H1 (cell line): ENCODE data around the gene KLB. TPM values are rescaled to one million over a fixed set of nuclear protein-coding genes. Genes with fewer than 3 reads are reported as not detected.

Source experiments
- CTCF ChIA-PET: fragments of 300-600 bp; sonication (Branson Sonifier 250); formaldehyde crosslinking; loops from one replicate; lab custom pipeline; 2021; ENCODE audit not compliant: partially characterized antibody; lab: Charles Lee
- POLR2A ChIA-PET: fragments of 300-600 bp; sonication (Branson Sonifier 250); formaldehyde crosslinking; loops from one replicate; lab custom pipeline; 2021; ENCODE audit warnings: inconsistent platforms; ENCODE audit not compliant: partially characterized antibody; lab: Charles Lee
- DNase-seq, 2 experiments: peaks; one replicate each; pipeline versions ENCODE4 v3.0.0 to v3.0.0-alpha.2; 2010 to 2022; ENCODE audit warnings: low spot score in 2 of 2, low read depth in 1 of 2, mixed read lengths in 1 of 2
- FAIRE-seq: peaks from 2 replicates; lab custom pipeline; 2011; peaks lifted over from hg19 to GRCh38; lab: Jason Lieb, UNC
- H2AFZ ChIP-seq: 2 replicates; pipeline ENCODE4 v1.8.1; 2012; ENCODE audit warnings: low read length, inconsistent platforms
- H2AK5ac ChIP-seq: 2 replicates; pipeline ENCODE4 v1.6.1; 2013; ENCODE audit warnings: low read depth, low read length
- H2BK120ac ChIP-seq: replicated peaks from 2 replicates; pipeline ENCODE3; 2013; ENCODE audit warnings: low read depth, low read length, inconsistent platforms
- H2BK12ac ChIP-seq: 2 replicates; pipeline ENCODE4 v1.6.1; 2013; ENCODE audit warnings: low read depth, low read length
- H2BK15ac ChIP-seq: 2 replicates; pipeline ENCODE4 v1.6.1; 2013; ENCODE audit warnings: low read length
- H2BK20ac ChIP-seq: 2 replicates; pipeline ENCODE4 v1.6.1; 2013; ENCODE audit warnings: low read length
- H2BK5ac ChIP-seq: 2 replicates; pipeline ENCODE4 v1.6.1; 2013; ENCODE audit warnings: low read depth, low read length
- H3K14ac ChIP-seq: 2 replicates; pipeline ENCODE4 v1.6.1; 2013; ENCODE audit warnings: inconsistent platforms; ENCODE audit not compliant: insufficient read length
- H3K18ac ChIP-seq: 2 replicates; pipeline ENCODE4 v1.6.1; 2013; ENCODE audit warnings: low read length; ENCODE audit errors: extremely low read depth
- H3K23ac ChIP-seq: 2 replicates; pipeline ENCODE4 v1.6.1; 2013; ENCODE audit warnings: inconsistent platforms; ENCODE audit not compliant: insufficient read length
- H3K23me2 ChIP-seq: 2 replicates; pipeline ENCODE4 v1.6.1; 2013; ENCODE audit warnings: low read depth, low read length
- H3K27ac ChIP-seq: 2 replicates; pipeline ENCODE4 v1.6.1; 2011; ENCODE audit warnings: low read depth, low read length, inconsistent platforms
- H3K27me3 ChIP-seq, 4 experiments: replicated peaks in 1 of 4; 1 replicate in 1 of 4; 2 replicates in 3 of 4; pipeline versions ENCODE4 v1.6.1 to v1.8.1; 2011 to 2013; ENCODE audit warnings: low read length in 3 of 4, mild to moderate bottlenecking in 3 of 4, inconsistent platforms in 2 of 4, mixed read lengths in 2 of 4, moderate library complexity in 1 of 4; ENCODE audit not compliant: control insufficient read depth in 3 of 4, insufficient read depth in 3 of 4; ENCODE audit errors: extremely low read depth in 1 of 4
- H3K36me3 ChIP-seq, 4 experiments: 2 replicates each; pipeline versions ENCODE4 v1.6.1 to v1.8.1; 2011 to 2013; ENCODE audit warnings: mild to moderate bottlenecking in 4 of 4, low read length in 3 of 4, moderate library complexity in 2 of 4, control low read depth in 1 of 4, inconsistent platforms in 1 of 4; ENCODE audit not compliant: insufficient read depth in 4 of 4, control insufficient read depth in 2 of 4
- H3K4ac ChIP-seq: replicated peaks from 2 replicates; pipeline ENCODE3; 2013; ENCODE audit warnings: low read length, low read depth, mixed read lengths, inconsistent platforms; ENCODE audit not compliant: insufficient read length
- H3K4me1 ChIP-seq, 4 experiments: replicated peaks in 1 of 4; 1 replicate in 1 of 4; 2 replicates in 3 of 4; pipeline versions ENCODE4 v1.6.1 to v1.8.1; 2011 to 2013; ENCODE audit warnings: low read length in 3 of 4, inconsistent platforms in 2 of 4, mixed read lengths in 1 of 4; ENCODE audit not compliant: insufficient read depth in 4 of 4, control insufficient read depth in 3 of 4
- H3K4me2 ChIP-seq, 2 experiments: 2 replicates each; pipeline versions ENCODE4 v1.6.1 to v1.8.1; 2011 to 2013; ENCODE audit warnings: low read depth in 2 of 2, low read length in 2 of 2, control low read depth in 1 of 2, inconsistent platforms in 1 of 2, mild to moderate bottlenecking in 1 of 2; ENCODE audit not compliant: insufficient read depth in 1 of 2
- H3K4me3 ChIP-seq, 4 experiments: fragments of 200-600, 300-600 bp in 1 of 4; sonication (generic), shearing (Covaris generic), sonication (Bioruptor Twin) in 1 of 4; 2 replicates each; pipeline versions ENCODE4 v1.5.1 to v1.8.1; 2011 to 2016; ENCODE audit warnings: low read length in 4 of 4, low read depth in 3 of 4, control low read depth in 2 of 4, inconsistent platforms in 2 of 4, mild to moderate bottlenecking in 2 of 4, mixed read lengths in 1 of 4, moderate library complexity in 1 of 4; ENCODE audit not compliant: insufficient read depth in 2 of 4; ENCODE audit errors: extremely low read depth in 1 of 4
- H3K56ac ChIP-seq: replicated peaks from 2 replicates; pipeline ENCODE3; 2013; ENCODE audit warnings: low read depth, mild to moderate bottlenecking, mixed read lengths, low read length, inconsistent platforms; ENCODE audit not compliant: insufficient read length
- H3K79me1 ChIP-seq: 2 replicates; pipeline ENCODE4 v1.6.1; 2013; ENCODE audit warnings: low read depth, low read length, control low read depth
- H3K79me2 ChIP-seq, 2 experiments: 2 replicates each; pipeline versions ENCODE4 v1.6.1 to v1.8.1; 2012 to 2013; ENCODE audit warnings: low read length in 2 of 2, mild to moderate bottlenecking in 2 of 2, inconsistent platforms in 1 of 2; ENCODE audit not compliant: insufficient read depth in 2 of 2, control insufficient read depth in 1 of 2
- H3K9ac ChIP-seq, 4 experiments: replicated peaks in 1 of 4; 1 replicate in 1 of 4; 2 replicates in 3 of 4; pipeline versions ENCODE4 v1.6.1 to v1.8.1; 2011 to 2013; ENCODE audit warnings: low read depth in 3 of 4, low read length in 3 of 4, control low read depth in 2 of 4, mild to moderate bottlenecking in 2 of 4, moderate library complexity in 2 of 4, inconsistent platforms in 1 of 4; ENCODE audit errors: extremely low read depth in 1 of 4
- H3K9me3 ChIP-seq, 2 experiments: 2 replicates each; pipeline versions ENCODE4 v1.6.1 to v1.8.1; 2012 to 2013; ENCODE audit warnings: mild to moderate bottlenecking in 2 of 2, moderate library complexity in 2 of 2, control low read depth in 1 of 2, inconsistent platforms in 1 of 2, low read depth in 1 of 2, low read length in 1 of 2, mixed read lengths in 1 of 2; ENCODE audit not compliant: insufficient read depth in 2 of 2
- H4K20me1 ChIP-seq, 2 experiments: replicated peaks in 1 of 2; 2 replicates each; pipeline versions ENCODE3 to v1.8.1; 2011 to 2013; ENCODE audit warnings: inconsistent platforms in 2 of 2, low read length in 2 of 2, mild to moderate bottlenecking in 1 of 2; ENCODE audit not compliant: insufficient read depth in 2 of 2, control insufficient read depth in 1 of 2
- H4K5ac ChIP-seq: 2 replicates; pipeline ENCODE4 v1.6.1; 2013; ENCODE audit warnings: low read length, low read depth, mixed read lengths, inconsistent platforms; ENCODE audit not compliant: insufficient read length
- H4K8ac ChIP-seq: 2 replicates; pipeline ENCODE4 v1.8.0; 2013; ENCODE audit warnings: mild to moderate bottlenecking, moderate library complexity, low read length, inconsistent platforms; ENCODE audit not compliant: insufficient read depth; ENCODE audit errors: extremely low read depth
- H4K91ac ChIP-seq: replicated peaks from 2 replicates; pipeline ENCODE3; 2013; ENCODE audit warnings: low read length, mixed read lengths, inconsistent platforms; ENCODE audit not compliant: insufficient read length
- ASH2L ChIP-seq: fragments of 200-600, 300-600 bp; sonication (generic); IDR thresholded peaks from one replicate; pipeline ENCODE4 v1.7.1; 2017; ENCODE audit warnings: low read length
- ATF2 ChIP-seq: IDR thresholded peaks from 2 replicates; pipeline ENCODE4 v1.6.1; 2012; ENCODE audit warnings: low read length, inconsistent platforms
- E2F6 ChIP-seq: IDR thresholded peaks from 2 replicates; pipeline ENCODE4 v1.6.1; 2012; ENCODE audit warnings: inconsistent platforms
- EGR1 ChIP-seq: IDR thresholded peaks from 2 replicates; pipeline ENCODE4 v1.6.1; 2011; ENCODE audit warnings: low read depth, low read length, borderline replicate concordance
- EP300 ChIP-seq, 2 experiments: IDR thresholded peaks; 1 replicate in 1 of 2; 2 replicates in 1 of 2; pipeline ENCODE4 v1.6.1; 2011 to 2012; ENCODE audit warnings: low read depth in 2 of 2, low read length in 2 of 2, mild to moderate bottlenecking in 2 of 2, borderline replicate concordance in 1 of 2, inconsistent platforms in 1 of 2, moderate library complexity in 1 of 2
- MAFK ChIP-seq: IDR thresholded peaks from 2 replicates; pipeline ENCODE4 v1.6.1; 2012; ENCODE audit warnings: low read depth, mild to moderate bottlenecking, improper control_type of control experiment, low read length
- MAX ChIP-seq: IDR thresholded peaks from 2 replicates; pipeline ENCODE4 v1.6.1; 2012; ENCODE audit warnings: inconsistent platforms
- TEAD4 ChIP-seq: IDR thresholded peaks from 2 replicates; pipeline ENCODE4 v1.6.1; 2012; ENCODE audit warnings: low read depth, low read length, inconsistent platforms, mixed read lengths
- ZNF274 ChIP-seq: IDR thresholded peaks from 2 replicates; pipeline ENCODE4 v1.7.0; 2012; ENCODE audit warnings: low read length, borderline replicate concordance; ENCODE audit errors: extremely low read depth
- WGBS, 2 experiments: shearing (Covaris generic) in 1 of 2; methylation state at CpG; one replicate each; pipeline versions ENCODE4 v1.1.6 to v1.1.7; 2013 to 2015; ENCODE audit warnings: low lambda C conversion rate in 2 of 2, mixed read lengths in 2 of 2, inconsistent platforms in 1 of 2, low coverage in 1 of 2, missing lambda C conversion rate in 1 of 2; ENCODE audit not compliant: insufficient replicate concordance in 2 of 2, insufficient coverage in 1 of 2, insufficient read length in 1 of 2; ENCODE audit errors: extremely low coverage in 1 of 2, missing lambda C conversion rate in 1 of 2; 5-methylcytosine and 5-hydroxymethylcytosine counted together
- polyA plus RNA-seq, 7 experiments: library from polyadenylated mRNA; depleted of rRNA in 3 of 7; stranded (reverse) in 5 of 7; unstranded in 2 of 7; fragments of >200 nt in 5 of 7; fragments of 200-250 nt in 2 of 7; gene quantifications; 1 replicate in 5 of 7; 2 replicates in 1 of 7; 4 replicates in 1 of 7; pipeline versions ENCODE4 v1.2.1 to v1.2.3, GENCODE V29; 2011 to 2013; ENCODE audit warnings: missing spikeins in 2 of 7, mixed read lengths in 2 of 7
- total RNA-seq: library from RNA; stranded (reverse); fragmentation: NEBNext Ultra II Directional; extraction: Animal tissue kit (Norgen Biotek cat#: 25700); gene quantifications from 2 replicates; pipeline ENCODE4 v1.2.1, GENCODE V29; 2021

The KLB gene
- total and polyA plus RNA-seq, 2 of the 8 experiments (the other 6 are each of a cell fraction or from before 2014, with no cell fraction given): 0.03 TPM; not detected in 1

GRCh38 chr4:39363773-39364393, 42.8 kb upstream of the KLB start:
- Histone ChIP-seq H3K27me3 (peaks cover 0 to 12% (median 6%) of the 10 kb centered on the region in 4 experiments; a peak in 5 of 7 replicates), H3K27ac (no peak overlapping the region), H2BK120ac (no peak overlapping the region), H3K4me1 (peaks cover 0 to 4% (median 0%) of the 10 kb centered on the region in 4 experiments; a peak in 1 of 7 replicates), H2BK20ac (no peak overlapping the region), H3K4ac (no peak overlapping the region), H4K5ac (no peak overlapping the region), H3K79me2 (peaks cover 13 to 64% of the 10 kb centered on the region in 2 experiments), H3K79me1 (peaks cover 3% of the 10 kb centered on the region), H3K4me2 (no peak overlapping the region), H2BK15ac (no peak overlapping the region), H4K20me1 (peaks cover 4% of the 10 kb centered on the region in 2 experiments), H2BK12ac (no peak overlapping the region), H3K14ac (no peak overlapping the region), H3K23ac (no peak overlapping the region), H2AK5ac (no peak overlapping the region), H3K9ac (no peak overlapping the region), H3K4me3 (no peak overlapping the region), H3K9me3 (no peaks in the 10 kb centered on the region), H3K23me2 (peaks cover 5% of the 10 kb centered on the region; the same call in 1 of the 2 replicates), H2AFZ (no peak overlapping the region), H3K18ac (no peak overlapping the region), H2BK5ac (no peak overlapping the region), H3K56ac (no peak overlapping the region), H4K91ac (no peak overlapping the region)
- ChIA-PET CTCF (interaction anchor here (0.6 to 1.5 kb wide), 3 partner anchors 21 to 305 kb away, joined by 3 to 4 read pairs (median 4); no protein-coding TSS in a partner anchor), POLR2A (interaction anchor here (0.9 to 3.3 kb wide), 9 partner anchors 9 to 94 kb away, joined by 3 to 27 read pairs (median 4); partner anchors contain the start of genes LIAS and RPL9)
- DNase-seq: no peak
- no peak for FAIRE-seq
- 87% methylated on average over 4 of the region's 4 CpGs; no CpG with 5 or more reads in 1 of the 2 experiments for WGBS, 2 experiments
- TF ChIP-seq ZNF274: no peak
- TF ChIP-seq EP300 (IDR thresholded peaks at IDR 0.05; ENCODE audit: borderline replicate concordance in 1 of 2, low read depth in 2 of 2, low read length in 2 of 2): no peak
- TF ChIP-seq ATF2: no peak
- TF ChIP-seq ASH2L: no peak
- no peak for TF ChIP-seq TEAD4
- no peak for TF ChIP-seq MAFK
- no peak for TF ChIP-seq MAX
- TF ChIP-seq EGR1: no peak
- TF ChIP-seq E2F6: no peak
- TF ChIP-seq, all 59 proteins: peak for 0
- Histone ChIP-seq H3K36me3 (no peaks in the 10 kb centered on the region), H4K8ac (no peak overlapping the region)
